Transverse colon (tissue), 3 donors: ENCODE data around the gene LRBA.

Experiments used
- CTCF ChIP-seq, 5 experiments: fragments of 200-600 bp in 3 of 5; fragments of 450-650 bp in 2 of 5; sonication (generic) in 3 of 5; IDR thresholded peaks; 1 replicate in 2 of 5; 2 replicates in 3 of 5; pipeline ENCODE4 v1.5.1; 2016 to 2017; ENCODE audit warnings: antibody characterized with exemption in 5 of 5, inconsistent platforms in 3 of 5, mild to moderate bottlenecking in 2 of 5, moderate library complexity in 1 of 5
- EP300 ChIP-seq: sonication (generic); formaldehyde crosslinking; IDR thresholded peaks from one replicate; pipeline ENCODE4 v1.6.1; 2017; ENCODE audit warnings: antibody characterized with exemption, low read depth
- POLR2A ChIP-seq: fragments of 450-650 bp; IDR thresholded peaks from one replicate; pipeline ENCODE4 v1.6.1; 2016; ENCODE audit warnings: antibody characterized with exemption, mild to moderate bottlenecking, moderate library complexity

- TF ChIP-seq CTCF (IDR thresholded peaks at IDR 0.05) (no peak), EP300 (no peak), POLR2A (no peak)
These were observed 27.9 kb downstream of the LRBA start for GRCh38 chr4:150987204-150987603.
